Measurements from ENCODE around the gene PLN.

GRCh38 chr6:118602300-118602699 lies 54.2 kb downstream of the PLN start:
- TF ChIP-seq CTCF (IDR thresholded peaks at IDR 0.05) (no peak), POLR2A (IDR thresholded peaks at IDR 0.05) (no peak), POLR2AphosphoS5 (IDR thresholded peaks at IDR 0.05) (no peak), EP300 (IDR thresholded peaks at IDR 0.05) (no peak)

Data from suprapubic skin (tissue), 4 donors.